Activated CD8-positive, alpha-beta T cell treated with anti-CD3 and anti-CD28 coated beads for 36 hours (primary cell): Measurements from ENCODE around the gene VPS13C. TPM values are rescaled to one million over a fixed set of nuclear protein-coding genes. Genes with fewer than 3 reads are reported as not detected.

Experiments
- ATAC-seq: fragments of 200-7000 bp; cut with Tn5 transposase; one replicate; pipeline ENCODE4 v1.10.0; 2021; ENCODE audit warnings: mild to moderate bottlenecking, moderate library complexity
- CTCF ChIA-PET: fragments of 350-600 bp; sonication (Branson Sonifier 250); formaldehyde crosslinking; loops from one replicate; lab custom pipeline; 2021; ENCODE audit warnings: antibody characterized with exemption; lab: Charles Lee
- POLR2A ChIA-PET: fragments of 350-600 bp; sonication (Branson Sonifier 250); formaldehyde crosslinking; loops from one replicate; lab custom pipeline; 2021; ENCODE audit warnings: antibody characterized with exemption; lab: Charles Lee
- DNase-seq: peaks from one replicate; pipeline ENCODE4 v3.0.0-alpha.2; 2020
- H3K27ac Mint-ChIP-seq: one replicate; pipeline ENCODE4 v1.8.0; 2021; ENCODE audit warnings: mild to moderate bottlenecking, mixed read lengths
- H3K27me3 Mint-ChIP-seq: one replicate; pipeline ENCODE4 v1.8.0; 2021; ENCODE audit warnings: mixed read lengths
- H3K36me3 Mint-ChIP-seq: one replicate; pipeline ENCODE4 v1.8.0; 2021; ENCODE audit warnings: low read depth, mixed read lengths
- H3K4me1 Mint-ChIP-seq: one replicate; pipeline ENCODE4 v1.8.0; 2021; ENCODE audit warnings: low read depth, mixed read lengths
- H3K4me3 Mint-ChIP-seq: one replicate; pipeline ENCODE4 v1.8.0; 2021; ENCODE audit warnings: mild to moderate bottlenecking, moderate library complexity, mixed read lengths
- H3K9me3 Mint-ChIP-seq: one replicate; pipeline ENCODE4 v1.8.0; 2021; ENCODE audit warnings: mixed read lengths
- CTCF ChIP-seq: fragments of 200-600 bp; IDR thresholded peaks from one replicate; pipeline ENCODE4 v1.8.0; 2022; ENCODE audit warnings: antibody characterized with exemption, mild to moderate bottlenecking
- intact Hi-C: fragments of 100-400 bp; cut with micrococcal nuclease; formaldehyde crosslinking; loops from one replicate; pipeline ENCODE4 v1.10.0; 2022
- total RNA-seq, 2 experiments: library from RNA; stranded (reverse); gene quantifications; one replicate each; pipeline ENCODE4 v1.2.3, GENCODE V29; 2021

VPS13C gene
- total RNA-seq, 2 experiments from 2014 or later = 41.4 to 45.9 TPM

GRCh38 chr15:61935493-61935892 lies 124.8 kb downstream of the VPS13C start:
- intact Hi-C loops = no loop called here
- Mint-ChIP-seq H3K9me3 (no peaks in the 10 kb centered on the region), H3K27me3 (no peaks in the 10 kb centered on the region), H3K4me1 (no peaks in the 10 kb centered on the region), H3K27ac (no peak overlapping the region), H3K36me3 (peaks cover 7% of the 10 kb centered on the region), H3K4me3 (no peak overlapping the region)
- DNase-seq (no peak), ATAC-seq (no peak)
- CTCF ChIA-PET = no interaction called here
- POLR2A ChIA-PET = no interaction called here
- TF ChIP-seq CTCF = no peak

GRCh38 chr15:61929452-61929851 lies 130.8 kb downstream of the VPS13C start:
- CTCF ChIA-PET = no interaction called here
- H3K4me3 Mint-ChIP-seq = no peak overlapping the region
- intact Hi-C loops = no loop called here
- POLR2A ChIA-PET = no interaction called here
- no peaks in the 10 kb centered on the region for H3K9me3 Mint-ChIP-seq
- H3K27me3 Mint-ChIP-seq = no peaks in the 10 kb centered on the region
- H3K4me1 Mint-ChIP-seq = no peaks in the 10 kb centered on the region
- DNase-seq (no peak), ATAC-seq (no peak)
- H3K27ac Mint-ChIP-seq = no peak overlapping the region
- no peak for TF ChIP-seq CTCF
- peaks cover 27% of the 10 kb centered on the region for H3K36me3 Mint-ChIP-seq

GRCh38 chr15:61923173-61923572 lies 137.1 kb downstream of the VPS13C start:
- ATAC-seq (no peak), DNase-seq (no peak)
- Mint-ChIP-seq H3K4me1 (no peaks in the 10 kb centered on the region), H3K4me3 (no peak overlapping the region), H3K27ac (no peak overlapping the region), H3K9me3 (no peaks in the 10 kb centered on the region), H3K27me3 (no peaks in the 10 kb centered on the region), H3K36me3 (peaks cover 17% of the 10 kb centered on the region)
- POLR2A ChIA-PET = no interaction called here
- TF ChIP-seq CTCF = no peak
- CTCF ChIA-PET = interaction anchor here (1.1 kb wide), 1 partner anchor 149 kb away, joined by 3 read pairs; no protein-coding TSS in a partner anchor
- intact Hi-C loops = no loop called here

GRCh38 chr15:61921093-61921492 lies 139.2 kb downstream of the VPS13C start:
- TF ChIP-seq CTCF = no peak
- ATAC-seq (no peak), DNase-seq (no peak)
- Mint-ChIP-seq H3K9me3 (no peaks in the 10 kb centered on the region), H3K4me3 (no peak overlapping the region), H3K36me3 (peaks cover 22% of the 10 kb centered on the region), H3K27me3 (no peaks in the 10 kb centered on the region), H3K4me1 (no peaks in the 10 kb centered on the region), H3K27ac (no peak overlapping the region)
- intact Hi-C loops = no loop called here
- ChIA-PET CTCF (interaction anchor here (1.1 kb wide), 1 partner anchor 80 kb away, joined by 3 read pairs; no protein-coding TSS in a partner anchor), POLR2A (no interaction called here)

- no peak for DNase-seq
- ChIA-PET CTCF (interaction anchor here (1.0 to 1.5 kb wide), 2 partner anchors 11 to 82 kb away, joined by 3 read pairs; no protein-coding TSS in a partner anchor), POLR2A (no interaction called here)
Observed at GRCh38 chr15:61917457-61917856, 142.8 kb downstream of the VPS13C start.

More at GRCh38 chr15:61917457-61917856, 142.8 kb downstream of the VPS13C start:
- no peak for ATAC-seq
- no peaks in the 10 kb centered on the region for H3K27me3 Mint-ChIP-seq
- no peak overlapping the region for H3K27ac Mint-ChIP-seq
- intact Hi-C loops = no loop called here
- peaks cover 35% of the 10 kb centered on the region for H3K36me3 Mint-ChIP-seq
- no peaks in the 10 kb centered on the region for H3K4me1 Mint-ChIP-seq
- no peaks in the 10 kb centered on the region for H3K9me3 Mint-ChIP-seq
- no peak for TF ChIP-seq CTCF
- H3K4me3 Mint-ChIP-seq = no peak overlapping the region
